Endothelial cell (in vitro differentiated cells): ENCODE measurements around the gene SSRP1. TPM values are rescaled to one million over a fixed set of nuclear protein-coding genes. Genes with fewer than 3 reads are reported as not detected.

Source experiments
- DNase-seq: peaks from one replicate; pipeline ENCODE4 v3.0.0; 2021; ENCODE audit warnings: low spot score
- H3K27ac Mint-ChIP-seq: one replicate; pipeline ENCODE4 v1.8.0; 2021; ENCODE audit warnings: mixed read lengths, inconsistent platforms; ENCODE audit not compliant: unreplicated experiment
- H3K27me3 Mint-ChIP-seq: one replicate; pipeline ENCODE4 v1.8.0; 2021; ENCODE audit warnings: mild to moderate bottlenecking, moderate library complexity, mixed read lengths, inconsistent platforms; ENCODE audit not compliant: unreplicated experiment
- H3K36me3 Mint-ChIP-seq: one replicate; pipeline ENCODE4 v1.8.0; 2021; ENCODE audit warnings: mild to moderate bottlenecking, low read depth, mixed read lengths, inconsistent platforms; ENCODE audit not compliant: unreplicated experiment
- H3K4me1 Mint-ChIP-seq: one replicate; pipeline ENCODE4 v1.8.0; 2021; ENCODE audit warnings: mild to moderate bottlenecking, mixed read lengths, inconsistent platforms; ENCODE audit not compliant: unreplicated experiment
- H3K4me3 Mint-ChIP-seq: one replicate; pipeline ENCODE4 v1.8.0; 2021; ENCODE audit warnings: mild to moderate bottlenecking, mixed read lengths, inconsistent platforms; ENCODE audit not compliant: unreplicated experiment
- H3K9me3 Mint-ChIP-seq: one replicate; pipeline ENCODE4 v1.8.0; 2021; ENCODE audit warnings: mixed read lengths, inconsistent platforms; ENCODE audit not compliant: unreplicated experiment
- CTCF ChIP-seq: fragments of 200-600 bp; sonication (generic); IDR thresholded peaks from one replicate; pipeline ENCODE4 v1.5.0; 2021; ENCODE audit warnings: antibody characterized with exemption; ENCODE audit not compliant: unreplicated experiment
- total RNA-seq: library from RNA; stranded (reverse); fragmentation: NEBNext Ultra II Directional; extraction: Animal tissue kit (Norgen Biotek cat#: 25700); gene quantifications from one replicate; pipeline ENCODE4 v1.2.1, GENCODE V29; 2021; ENCODE audit not compliant: unreplicated experiment

SSRP1 gene
- total RNA-seq, 1 donor from 2014 or later: 134 TPM

- Mint-ChIP-seq H3K4me1 (peaks cover 40% of the 10 kb centered on the region), H3K27ac (no peak overlapping the region), H3K4me3 (no peak overlapping the region), H3K9me3 (no peaks in the 10 kb centered on the region), H3K27me3 (peaks cover 13% of the 10 kb centered on the region), H3K36me3 (peaks cover 49% of the 10 kb centered on the region)
- TF ChIP-seq CTCF: no peak
- no peak for DNase-seq
These were observed 28.6 kb downstream of the SSRP1 start for GRCh38 chr11:57306940-57307565.

GRCh38 chr11:57306161-57306876, 29.4 kb downstream of the SSRP1 start:
- TF ChIP-seq CTCF: no peak
- Mint-ChIP-seq H3K4me3 (no peak overlapping the region), H3K4me1 (peaks cover 39% of the 10 kb centered on the region), H3K9me3 (no peaks in the 10 kb centered on the region), H3K36me3 (peaks cover 51% of the 10 kb centered on the region), H3K27ac (peak overlapping the region; percentile 80), H3K27me3 (peaks cover 13% of the 10 kb centered on the region)
- DNase-seq: no peak

- H3K27me3 Mint-ChIP-seq: peaks cover 16% of the 10 kb centered on the region
- H3K36me3 Mint-ChIP-seq: peaks cover 55% of the 10 kb centered on the region
- no peak overlapping the region for H3K27ac Mint-ChIP-seq
- no peak for TF ChIP-seq CTCF
- DNase-seq: no peak
- H3K9me3 Mint-ChIP-seq: no peaks in the 10 kb centered on the region
- peaks cover 34% of the 10 kb centered on the region for H3K4me1 Mint-ChIP-seq
- no peak overlapping the region for H3K4me3 Mint-ChIP-seq
These were observed 30.2 kb downstream of the SSRP1 start for GRCh38 chr11:57305523-57305922.

GRCh38 chr11:57303990-57304579, 31.6 kb downstream of the SSRP1 start:
- no peak for TF ChIP-seq CTCF
- DNase-seq: no peak
- Mint-ChIP-seq H3K36me3 (peaks cover 54% of the 10 kb centered on the region), H3K27ac (peak overlapping the region; percentile 62), H3K4me1 (peaks cover 29% of the 10 kb centered on the region), H3K9me3 (no peaks in the 10 kb centered on the region), H3K4me3 (peak overlapping the region; percentile 52), H3K27me3 (peaks cover 19% of the 10 kb centered on the region)
